Stomach (tissue), 4 donors: Measurements from ENCODE around the gene FGD3.
A peak's percentile ranks its signal among the peaks of the same experiment; 100 is the strongest.

Source experiments
- CTCF ChIP-seq, 7 experiments: fragments of 450-650 bp in 4 of 7; fragments of 200-600 bp in 3 of 7; sonication (generic) in 3 of 7; IDR thresholded peaks; one replicate each; pipeline ENCODE4 v1.5.1; 2016 to 2019; ENCODE audit warnings: antibody characterized with exemption in 7 of 7, control low read depth in 2 of 7, mild to moderate bottlenecking in 1 of 7
- EP300 ChIP-seq: sonication (generic); formaldehyde crosslinking; IDR thresholded peaks from one replicate; pipeline ENCODE4 v1.6.1; 2017; ENCODE audit warnings: antibody characterized with exemption
- POLR2A ChIP-seq, 4 donors: fragments of 450-650 bp; IDR thresholded peaks; one replicate each; pipeline ENCODE4 v1.6.1; 2016; ENCODE audit warnings: antibody characterized with exemption in 4 of 4, control low read depth in 2 of 4, mild to moderate bottlenecking in 1 of 4, moderate library complexity in 1 of 4
- POLR2AphosphoS5 ChIP-seq, 3 donors: sonication (generic); formaldehyde crosslinking; IDR thresholded peaks; one replicate each; pipeline ENCODE4 v1.6.1; 2016; ENCODE audit warnings: antibody characterized with exemption in 3 of 3

- no peak for TF ChIP-seq CTCF (IDR thresholded peaks at IDR 0.05)
- TF ChIP-seq POLR2A (IDR thresholded peaks at IDR 0.05): no peak
- no peak for TF ChIP-seq EP300
- peak in 1 of 3 donors; percentile 40 for TF ChIP-seq POLR2AphosphoS5 (IDR thresholded peaks at IDR 0.05)
These were observed 117.2 kb downstream of the FGD3 start for GRCh38 chr9:93064392-93065134.
